HT1080 (cell line): ENCODE data around the gene TBL1XR1. TPM values are rescaled to one million over a fixed set of nuclear protein-coding genes. Genes with fewer than 3 reads are reported as not detected.

Experiments used
- DNase-seq: peaks from one replicate; pipeline ENCODE4 v3.0.0-alpha.2; 2015; ENCODE audit warnings: low read depth
- total RNA-seq: library from RNA; depleted of rRNA; stranded (reverse); fragments of >200 nt; shearing (Covaris generic); gene quantifications from 2 replicates; pipeline ENCODE4 v1.2.3, GENCODE V29; 2014

The TBL1XR1 gene
- total RNA-seq, 1 experiment from 2014 or later: 158 TPM

DNA sequence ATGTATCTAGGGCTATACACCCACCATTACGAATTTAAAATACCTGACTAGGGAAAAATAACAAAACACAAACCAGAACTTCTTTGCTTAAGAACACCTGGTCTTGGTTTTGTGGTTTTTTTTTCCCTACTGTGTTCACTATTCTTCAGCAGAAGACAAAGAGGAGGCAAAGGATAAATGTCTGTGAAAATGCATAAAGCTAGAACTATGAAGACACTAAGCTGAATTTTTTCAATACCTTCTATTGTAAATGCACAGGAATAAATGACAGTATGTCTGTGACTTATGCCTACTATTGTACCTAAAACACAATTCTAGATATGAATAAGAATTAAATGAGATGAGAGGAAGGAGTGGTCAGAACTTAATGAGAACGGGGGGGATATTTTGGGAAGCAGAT is 86.9 kb downstream of the TBL1XR1 start:
- no peak for DNase-seq

- DNase-seq: no peak
These were observed 87.5 kb downstream of the TBL1XR1 start for GRCh38 chr3:177109688-177110330.

DNA sequence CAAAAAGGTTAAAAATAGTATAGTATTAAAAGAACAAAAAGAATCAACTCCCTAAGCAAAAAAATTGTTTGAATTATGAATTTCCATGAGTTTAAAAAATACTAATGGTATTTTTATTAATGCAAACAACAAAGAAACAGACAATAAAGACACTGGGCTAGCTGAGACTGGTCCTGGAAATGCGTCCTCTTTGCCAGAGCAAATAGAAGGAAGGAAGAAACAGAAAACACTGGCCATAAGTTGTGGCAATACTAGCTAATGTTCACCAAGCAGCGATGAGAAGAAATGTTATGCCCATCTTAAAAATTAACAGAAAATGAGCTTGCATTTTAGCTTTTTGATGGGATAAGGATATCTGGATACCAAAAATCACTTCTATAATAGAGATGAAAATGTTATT is 88.6 kb downstream of the TBL1XR1 start:
- no peak for DNase-seq

DNA sequence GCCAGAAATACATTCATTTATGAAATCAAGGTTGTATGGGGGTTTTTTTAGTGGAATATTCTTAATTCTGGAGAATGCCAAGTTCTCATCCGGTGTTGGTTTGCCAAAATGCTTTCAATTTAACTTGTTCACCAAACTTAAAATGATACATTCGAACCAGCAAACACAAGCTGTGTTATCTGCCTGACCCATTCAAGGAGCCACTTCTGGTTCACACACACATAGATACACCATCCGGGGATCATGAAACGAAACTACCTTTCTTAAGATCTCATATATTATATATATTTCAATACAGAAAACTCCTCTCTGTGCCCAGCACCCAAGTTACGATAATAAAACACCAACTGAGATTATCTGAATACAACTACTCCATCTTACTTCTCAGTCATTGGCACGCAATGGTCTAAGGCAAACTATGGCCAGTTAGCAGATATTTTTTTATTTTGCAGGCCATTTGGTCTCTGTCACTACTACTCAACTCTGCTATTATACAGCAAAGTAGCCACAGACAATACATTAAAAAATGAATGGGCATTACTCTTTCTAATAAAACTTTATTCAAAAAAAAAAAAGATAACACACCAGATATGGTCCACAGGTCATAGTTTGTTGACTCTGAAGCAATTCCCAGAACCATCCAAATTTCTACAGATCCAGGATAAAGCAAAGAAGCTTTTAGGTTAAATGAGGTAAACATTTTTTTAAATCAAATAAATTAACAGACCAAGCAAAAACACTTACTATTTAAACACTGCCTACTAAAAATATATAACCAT is 89.6 kb downstream of the TBL1XR1 start:
- no peak for DNase-seq

DNA sequence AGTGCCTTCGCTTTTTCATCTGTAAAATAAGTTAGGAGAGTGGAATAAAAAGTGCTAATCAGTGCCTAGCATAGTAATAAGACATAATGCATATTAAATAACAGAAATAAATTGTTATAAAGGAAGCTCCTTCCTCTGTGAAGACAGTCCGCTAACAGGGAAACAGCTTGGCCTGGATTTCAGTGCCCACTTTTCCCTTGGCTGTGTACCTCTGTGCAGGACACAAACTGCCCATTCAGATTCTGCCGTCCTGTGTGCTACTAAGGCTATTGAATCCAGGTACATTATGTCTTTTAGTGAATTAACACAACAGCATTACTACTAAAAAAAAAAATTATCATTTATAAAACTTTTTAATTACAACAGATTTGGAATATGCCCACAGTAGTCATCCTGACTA is 90.7 kb downstream of the TBL1XR1 start:
- DNase-seq: no peak

DNA sequence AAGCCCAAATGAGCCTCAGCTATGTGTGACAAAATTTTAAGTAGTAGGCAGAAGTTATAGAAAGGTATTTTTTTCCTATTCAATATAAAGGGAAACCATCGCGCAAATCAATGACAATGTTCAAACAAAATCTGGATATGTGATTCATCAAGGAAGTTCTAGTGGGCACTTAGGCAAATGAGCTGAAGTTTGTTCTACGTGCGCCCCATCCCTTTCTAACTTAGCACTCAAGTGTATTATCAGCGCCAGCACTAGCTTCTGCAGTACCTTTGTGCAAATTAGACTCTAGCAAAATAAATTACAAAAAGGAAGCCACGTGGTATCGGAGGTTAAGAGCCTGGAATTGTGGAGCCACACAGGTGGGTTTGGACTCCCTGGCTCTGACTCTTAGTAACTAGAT is 91.1 kb downstream of the TBL1XR1 start:
- DNase-seq: no peak

DNA sequence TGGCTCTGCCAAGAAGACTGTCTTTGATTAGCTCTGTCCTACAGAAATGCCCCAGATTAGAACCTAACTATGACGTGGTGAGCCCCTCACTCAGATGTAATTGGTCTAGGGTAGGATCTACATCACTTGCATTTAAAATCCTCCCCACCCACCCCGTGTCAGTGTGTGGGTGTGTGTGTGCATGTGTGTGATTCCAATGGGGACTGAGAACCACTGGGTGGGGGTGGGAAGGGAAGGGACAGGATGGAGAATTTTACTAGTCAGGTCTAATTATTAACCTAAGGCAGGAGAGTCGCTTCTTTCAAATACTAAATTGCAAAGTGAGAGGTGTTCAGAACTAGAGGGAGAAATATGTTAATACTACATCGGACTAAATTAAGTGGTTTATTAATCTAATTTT is 91.7 kb downstream of the TBL1XR1 start:
- no peak for DNase-seq

- DNase-seq: no peak
These were observed 92.8 kb downstream of the TBL1XR1 start for GRCh38 chr3:177104299-177104992.

DNA sequence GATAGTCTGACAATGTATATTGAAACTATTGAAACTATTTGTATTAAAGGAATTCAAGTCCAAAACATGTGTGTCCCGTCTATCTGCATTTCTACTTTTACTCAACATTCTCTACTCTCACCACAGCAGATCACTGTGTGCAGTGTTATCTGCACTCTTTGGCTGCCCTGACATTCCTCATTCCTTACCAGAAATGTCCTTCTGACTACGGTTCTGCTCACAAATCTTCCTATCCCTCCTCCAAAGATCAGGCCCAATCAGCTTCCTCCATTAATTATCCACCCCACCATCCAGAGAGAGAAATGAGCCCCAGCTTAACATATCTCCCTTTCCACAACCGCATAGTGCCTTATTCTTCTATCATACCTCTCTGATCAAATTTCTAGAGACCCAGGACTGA is 94.7 kb downstream of the TBL1XR1 start:
- DNase-seq: no peak

DNA sequence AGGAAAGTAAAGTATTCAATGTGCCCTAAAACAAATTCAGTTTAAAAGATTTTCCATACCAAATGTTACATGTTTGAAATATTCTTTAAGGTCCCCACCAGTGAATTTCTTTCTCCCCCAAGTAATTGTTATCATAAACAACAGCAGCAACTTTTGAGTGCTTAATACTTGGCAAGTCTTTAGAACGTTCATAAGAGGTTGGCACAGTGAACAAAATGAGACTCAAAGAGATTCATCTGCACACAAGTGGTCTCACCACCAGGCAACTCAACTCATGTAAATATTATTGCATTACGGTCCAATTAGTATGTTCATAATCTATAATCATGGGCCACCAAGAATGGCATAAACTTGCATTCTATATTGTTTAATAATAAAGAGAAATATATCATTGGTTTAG is 98.7 kb downstream of the TBL1XR1 start:
- no peak for DNase-seq

DNA sequence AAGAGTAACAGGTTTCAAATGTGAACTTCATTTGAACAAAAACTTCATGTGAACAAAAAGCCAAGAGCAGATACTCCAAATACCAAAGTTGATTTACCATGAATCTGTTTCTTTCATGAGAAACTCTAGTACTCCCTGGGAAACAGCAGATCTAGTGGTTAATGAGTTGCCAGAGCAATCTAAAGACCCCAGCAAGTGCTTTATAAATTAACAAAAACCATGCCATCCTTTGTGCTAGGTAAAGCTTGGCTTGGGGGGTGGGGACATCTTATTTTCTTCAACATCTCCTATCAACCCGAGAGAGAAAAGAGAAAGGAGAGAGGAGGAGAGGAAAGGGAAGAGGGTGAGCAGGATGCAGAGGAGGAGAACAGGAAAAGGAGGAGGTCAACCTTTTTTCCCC is 100.7 kb downstream of the TBL1XR1 start:
- DNase-seq: no peak

- no peak for DNase-seq
These were observed 103.3 kb downstream of the TBL1XR1 start for GRCh38 chr3:177093966-177094365.

DNA sequence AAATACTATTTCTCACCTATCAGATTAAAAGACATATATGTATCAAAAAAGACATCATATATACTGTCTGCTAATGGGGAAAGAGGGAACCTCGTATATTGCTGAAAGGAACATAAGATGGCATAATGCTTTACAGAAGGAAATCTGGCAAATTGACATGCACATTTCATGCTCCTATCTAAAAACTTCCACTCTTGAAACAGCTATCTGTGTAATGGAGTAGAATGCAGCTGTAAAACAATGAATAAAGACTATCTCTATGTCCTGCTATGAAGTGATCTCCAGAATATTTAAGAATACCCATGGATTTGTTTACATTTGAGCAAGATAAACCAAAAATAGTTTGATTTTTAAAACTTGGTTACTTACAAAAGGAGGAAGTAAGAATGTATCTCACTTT is 107.4 kb downstream of the TBL1XR1 start:
- no peak for DNase-seq

DNA sequence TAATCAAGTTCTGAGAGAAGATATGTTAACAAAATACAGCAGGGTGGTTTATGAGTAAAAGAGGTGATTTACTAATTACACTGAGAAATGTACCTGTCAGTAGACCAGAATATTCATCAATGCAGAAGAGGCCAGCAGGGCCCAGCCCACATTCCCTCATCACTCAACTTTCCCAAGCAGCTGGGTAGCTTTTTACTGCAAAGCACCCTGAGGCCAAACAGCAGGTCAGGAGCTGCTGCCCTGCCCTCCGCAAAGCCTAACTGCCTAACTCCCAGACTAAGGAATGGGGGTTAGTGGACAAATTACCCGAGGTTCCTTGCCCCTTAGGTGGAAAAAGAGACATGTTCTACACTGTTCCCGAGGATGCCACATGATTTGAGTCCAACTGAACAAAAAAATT is 108.2 kb downstream of the TBL1XR1 start:
- DNase-seq: no peak

DNA sequence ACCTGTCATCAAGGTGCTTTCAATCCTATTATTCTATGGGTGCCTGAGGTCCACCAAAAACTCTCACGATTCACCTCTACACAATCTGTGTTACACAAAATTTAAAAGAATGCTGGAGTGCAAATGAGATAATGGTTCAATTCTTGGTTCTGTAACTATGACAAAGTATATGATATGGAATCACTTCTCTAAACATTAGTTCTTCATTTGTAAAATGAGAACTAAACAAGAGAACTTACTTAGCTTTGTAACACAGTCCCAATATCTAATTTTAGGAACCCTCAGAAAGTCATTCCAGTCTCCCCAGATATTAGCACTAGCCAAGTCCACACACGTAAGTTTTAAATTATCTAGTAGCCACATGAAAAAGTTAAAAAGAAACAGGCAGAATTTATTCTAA is 111.5 kb downstream of the TBL1XR1 start:
- DNase-seq: no peak

- DNase-seq: no peak
These were observed 112.7 kb downstream of the TBL1XR1 start for GRCh38 chr3:177084616-177085015.

GRCh38 chr3:177080122-177080521 is 117.2 kb downstream of the TBL1XR1 start:
- no peak for DNase-seq

DNA sequence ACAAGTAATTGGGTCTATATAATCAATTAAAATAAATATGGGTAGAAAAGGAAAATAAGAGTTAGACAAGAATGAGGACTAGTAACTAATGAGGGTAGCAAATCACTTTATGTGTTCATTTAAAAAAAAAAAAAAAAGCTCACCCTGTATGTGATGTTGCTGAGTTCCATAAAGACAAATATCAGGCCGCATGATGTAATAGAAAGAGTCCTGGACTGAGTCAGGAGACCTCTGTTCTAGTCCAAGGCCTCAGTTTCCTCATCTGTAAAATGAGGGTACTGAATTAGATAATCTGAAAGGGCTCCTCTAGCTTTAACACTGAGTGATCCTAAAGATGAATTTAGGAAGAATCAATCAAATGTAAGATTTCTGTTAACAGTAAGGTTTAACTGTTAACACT is 117.6 kb downstream of the TBL1XR1 start:
- DNase-seq: no peak

GRCh38 chr3:177071496-177072156 is 125.7 kb downstream of the TBL1XR1 start:
- no peak for DNase-seq

- DNase-seq: no peak
These were observed 127.6 kb downstream of the TBL1XR1 start for GRCh38 chr3:177069514-177070329.

GRCh38 chr3:177068967-177069366 is 128.3 kb downstream of the TBL1XR1 start:
- DNase-seq: no peak
